HepG2 (cell line): Measurements from ENCODE around the gene CHCHD1. TPM values are rescaled to one million over a fixed set of nuclear protein-coding genes. Genes with fewer than 3 reads are reported as not detected.

Experiments used
- E2F5 ChIP-seq: sonication (generic); formaldehyde crosslinking; conservative IDR thresholded peaks from 2 replicates; pipeline ENCODE4 v1.4.0; 2020; ENCODE audit warnings: missing genetic modification reagents
- JUN ChIP-seq: sonication (generic); formaldehyde crosslinking; IDR thresholded peaks from 2 replicates; pipeline ENCODE4 v1.4.0; 2020; ENCODE audit warnings: mild to moderate bottlenecking, missing genetic modification reagents
- NCOR1 ChIP-seq: fragments of 200-600 bp; sonication (generic); IDR thresholded peaks from 2 replicates; pipeline ENCODE4 v1.7.0; 2017; ENCODE audit warnings: antibody characterized with exemption, low read length, borderline replicate concordance
- NFATC3 ChIP-seq: sonication (generic); formaldehyde crosslinking; IDR thresholded peaks from 2 replicates; pipeline ENCODE4 v1.5.1; 2020; ENCODE audit warnings: mild to moderate bottlenecking, missing genetic modification reagents
- RBAK ChIP-seq: sonication (generic); formaldehyde crosslinking; IDR thresholded peaks from 2 replicates; pipeline ENCODE4 v1.5.1; 2020; ENCODE audit warnings: mild to moderate bottlenecking, missing genetic modification reagents
- SALL1 ChIP-seq: sonication (generic); formaldehyde crosslinking; IDR thresholded peaks from 2 replicates; pipeline ENCODE4 v1.8.0; 2022; ENCODE audit warnings: mild to moderate bottlenecking, missing genetic modification reagents
- THAP9 ChIP-seq: sonication (generic); formaldehyde crosslinking; IDR thresholded peaks from 2 replicates; pipeline ENCODE4; 2020; ENCODE audit warnings: missing genetic modification reagents, mild to moderate bottlenecking, borderline replicate concordance
- ZNF234 ChIP-seq: sonication (generic); formaldehyde crosslinking; conservative IDR thresholded peaks from 2 replicates; pipeline ENCODE4 v1.5.1; 2020; ENCODE audit warnings: mild to moderate bottlenecking, missing genetic modification reagents
- ZNF256 ChIP-seq: sonication (generic); formaldehyde crosslinking; conservative IDR thresholded peaks from 2 replicates; pipeline ENCODE4 v1.4.0; 2020; ENCODE audit warnings: missing genetic modification reagents
- ZNF296 ChIP-seq: sonication (generic); formaldehyde crosslinking; conservative IDR thresholded peaks from 2 replicates; pipeline ENCODE4 v1.5.0; 2020; ENCODE audit warnings: mild to moderate bottlenecking, missing genetic modification reagents
- ZNF543 ChIP-seq: sonication (generic); formaldehyde crosslinking; IDR thresholded peaks from 2 replicates; pipeline ENCODE4 v1.4.0; 2020; ENCODE audit warnings: mild to moderate bottlenecking, missing genetic modification reagents
- ZSCAN21 ChIP-seq: sonication (generic); formaldehyde crosslinking; IDR thresholded peaks from 2 replicates; pipeline ENCODE4 v1.8.0; 2022; ENCODE audit warnings: mild to moderate bottlenecking, missing genetic modification reagents, moderate library complexity, borderline replicate concordance
- polyA plus RNA-seq, 8 experiments: library from polyadenylated mRNA; depleted of rRNA in 3 of 8; stranded (reverse) in 7 of 8; unstranded in 1 of 8; fragments of >200 nt; fragmentation: Illumina TruSeq in 4 of 8; extraction: Trizol in 4 of 8; gene quantifications; 2 replicates each; pipeline versions ENCODE4 v1.2.1 to v1.2.3, GENCODE V29; 2011 to 2016; ENCODE audit warnings: low read depth in 4 of 8, missing spikeins in 1 of 8, mixed read lengths in 1 of 8; ENCODE audit not compliant: insufficient read depth in 1 of 8
- total RNA-seq, 5 experiments: library from RNA; depleted of rRNA; stranded (reverse); fragments of >200 nt; fragmentation: Illumina TruSeq; extraction: Trizol; gene quantifications; 2 replicates each; pipeline ENCODE4 v1.2.3, GENCODE V29; 2016; ENCODE audit warnings: low read depth in 1 of 5
- TF ChIP-seq, protein P1 (sequence below), 2 experiments: sonication (generic) in 1 of 2; formaldehyde crosslinking in 1 of 2; IDR thresholded peaks; 2 replicates each; pipeline versions ENCODE4 v1.4.0 to v1.6.1; 2016 to 2020; ENCODE audit warnings: borderline replicate concordance in 1 of 2, low read depth in 1 of 2, mild to moderate bottlenecking in 1 of 2, missing genetic modification reagents in 1 of 2
- TF ChIP-seq, protein P2 (sequence below): sonication (generic); formaldehyde crosslinking; IDR thresholded peaks from 2 replicates; pipeline ENCODE4 v1.9.0; 2021; ENCODE audit warnings: missing genetic modification reagents, borderline replicate concordance

CHCHD1 gene
- total and polyA plus RNA-seq, 2 of the 13 experiments (the other 11 are each of a cell fraction or from before 2014, with no cell fraction given): 36.9 to 71.2 TPM

DNA sequence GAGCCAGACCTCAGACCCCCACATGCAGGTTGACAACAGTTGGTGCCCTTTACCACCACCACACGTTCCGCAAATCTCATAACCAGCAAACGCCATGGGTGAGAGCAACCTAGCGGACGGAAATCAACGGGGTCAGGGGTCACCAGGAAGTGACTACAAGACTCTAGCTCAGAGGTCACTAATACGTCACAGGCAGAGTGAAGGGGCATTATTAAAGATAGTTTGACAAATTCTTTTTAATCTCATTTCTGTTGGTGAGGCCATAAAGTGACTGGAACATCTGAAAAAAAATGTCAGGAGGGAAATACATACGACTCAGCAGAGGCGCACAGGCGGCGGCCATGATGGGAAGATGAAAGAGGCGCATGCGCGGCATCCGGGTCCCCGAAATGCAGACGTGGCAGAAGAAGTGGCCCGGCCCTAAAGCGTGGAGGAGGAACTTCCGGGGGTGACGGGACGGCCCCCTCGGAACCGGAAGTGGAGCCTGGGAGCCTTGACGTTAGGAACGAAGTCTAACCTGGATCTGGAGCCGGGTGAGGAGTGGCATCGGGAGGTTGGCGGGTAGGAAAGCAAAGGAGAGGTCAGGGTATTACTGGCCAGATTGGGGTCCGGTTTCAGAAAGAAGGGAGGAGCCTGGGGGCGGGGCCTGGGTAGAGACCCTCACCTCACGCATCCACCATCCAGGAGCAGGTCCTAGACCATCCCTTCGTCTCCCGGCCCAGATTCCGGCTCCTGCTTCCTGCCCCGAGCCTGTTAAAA lies 37.8 kb upstream of the CHCHD1 start, which contains the start of gene SEC24C (continued):
- TF ChIP-seq, protein P1, sequence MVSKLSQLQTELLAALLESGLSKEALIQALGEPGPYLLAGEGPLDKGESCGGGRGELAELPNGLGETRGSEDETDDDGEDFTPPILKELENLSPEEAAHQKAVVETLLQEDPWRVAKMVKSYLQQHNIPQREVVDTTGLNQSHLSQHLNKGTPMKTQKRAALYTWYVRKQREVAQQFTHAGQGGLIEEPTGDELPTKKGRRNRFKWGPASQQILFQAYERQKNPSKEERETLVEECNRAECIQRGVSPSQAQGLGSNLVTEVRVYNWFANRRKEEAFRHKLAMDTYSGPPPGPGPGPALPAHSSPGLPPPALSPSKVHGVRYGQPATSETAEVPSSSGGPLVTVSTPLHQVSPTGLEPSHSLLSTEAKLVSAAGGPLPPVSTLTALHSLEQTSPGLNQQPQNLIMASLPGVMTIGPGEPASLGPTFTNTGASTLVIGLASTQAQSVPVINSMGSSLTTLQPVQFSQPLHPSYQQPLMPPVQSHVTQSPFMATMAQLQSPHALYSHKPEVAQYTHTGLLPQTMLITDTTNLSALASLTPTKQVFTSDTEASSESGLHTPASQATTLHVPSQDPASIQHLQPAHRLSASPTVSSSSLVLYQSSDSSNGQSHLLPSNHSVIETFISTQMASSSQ (IDR thresholded peaks at IDR 0.05; ENCODE audit: low read depth): no peak
- TF ChIP-seq, protein P1 (CRISPR knock-in tag; IDR thresholded peaks at IDR 0.05; ENCODE audit: borderline replicate concordance): peak; percentile 52; the same call in 1 of the 2 replicates
- TF ChIP-seq NCOR1: peak; percentile 65
- TF ChIP-seq ZNF256 (CRISPR knock-in tag): no peak
- TF ChIP-seq SALL1 (CRISPR knock-in tag): peak; percentile 62; the same call in 1 of the 2 replicates
- peak; percentile 46; the same call in 1 of the 2 replicates for TF ChIP-seq JUN
- TF ChIP-seq ZNF234 (CRISPR knock-in tag): no peak
- TF ChIP-seq ZSCAN21: no peak
- TF ChIP-seq, protein P2, sequence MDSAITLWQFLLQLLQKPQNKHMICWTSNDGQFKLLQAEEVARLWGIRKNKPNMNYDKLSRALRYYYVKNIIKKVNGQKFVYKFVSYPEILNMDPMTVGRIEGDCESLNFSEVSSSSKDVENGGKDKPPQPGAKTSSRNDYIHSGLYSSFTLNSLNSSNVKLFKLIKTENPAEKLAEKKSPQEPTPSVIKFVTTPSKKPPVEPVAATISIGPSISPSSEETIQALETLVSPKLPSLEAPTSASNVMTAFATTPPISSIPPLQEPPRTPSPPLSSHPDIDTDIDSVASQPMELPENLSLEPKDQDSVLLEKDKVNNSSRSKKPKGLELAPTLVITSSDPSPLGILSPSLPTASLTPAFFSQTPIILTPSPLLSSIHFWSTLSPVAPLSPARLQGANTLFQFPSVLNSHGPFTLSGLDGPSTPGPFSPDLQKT: no peak
- TF ChIP-seq NFATC3 (CRISPR knock-in tag): no peak
- no peak for TF ChIP-seq E2F5 (CRISPR knock-in tag)
- no peak for TF ChIP-seq ZNF543 (CRISPR knock-in tag)
- no peak for TF ChIP-seq ZNF296 (CRISPR knock-in tag)
- TF ChIP-seq THAP9 (CRISPR knock-in tag): peak; percentile 96
- 0 out of 2 replicates have a peak, but pooled peaks have one; percentile 35 for TF ChIP-seq RBAK (CRISPR knock-in tag)
